Forelimb muscle (tissue), 1 donor: Measurements from ENCODE around the gene MPV17L2. TPM values are rescaled to one million over a fixed set of nuclear protein-coding genes. Genes with fewer than 3 reads are reported as not detected.

Source experiments
- DNase-seq: peaks from one replicate; pipeline ENCODE4 v3.0.0-alpha.2; 2013; ENCODE audit warnings: low read depth
- polyA plus RNA-seq: library from polyadenylated mRNA; unstranded; fragments of 120-200 nt; gene quantifications from one replicate; pipeline ENCODE4 v1.2.1, GENCODE V29; 2013; ENCODE audit not compliant: insufficient read length

The MPV17L2 gene
- polyA plus RNA-seq, 1 donor = 6.2 TPM

DNA sequence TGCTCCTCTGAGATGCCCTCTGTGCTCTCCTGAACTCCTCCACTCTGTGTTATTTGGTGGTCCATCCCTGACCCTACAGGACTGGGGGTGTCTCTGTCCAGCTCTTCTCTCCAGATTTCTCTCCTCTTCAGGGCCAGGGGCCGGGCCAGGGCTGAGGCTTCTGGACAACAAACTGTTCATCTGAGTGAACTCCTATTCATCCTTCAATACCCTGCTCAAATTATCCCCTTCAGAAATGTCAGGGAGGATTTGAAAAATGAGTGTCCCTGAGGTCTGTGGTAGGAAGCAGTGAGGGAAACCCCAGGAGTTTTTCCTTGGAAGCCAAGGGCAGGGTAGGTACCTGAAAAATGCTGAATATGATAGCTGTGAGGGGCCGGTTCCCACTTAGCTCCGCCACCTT is 25.6 kb downstream of the MPV17L2 start:
- no peak for DNase-seq

DNA sequence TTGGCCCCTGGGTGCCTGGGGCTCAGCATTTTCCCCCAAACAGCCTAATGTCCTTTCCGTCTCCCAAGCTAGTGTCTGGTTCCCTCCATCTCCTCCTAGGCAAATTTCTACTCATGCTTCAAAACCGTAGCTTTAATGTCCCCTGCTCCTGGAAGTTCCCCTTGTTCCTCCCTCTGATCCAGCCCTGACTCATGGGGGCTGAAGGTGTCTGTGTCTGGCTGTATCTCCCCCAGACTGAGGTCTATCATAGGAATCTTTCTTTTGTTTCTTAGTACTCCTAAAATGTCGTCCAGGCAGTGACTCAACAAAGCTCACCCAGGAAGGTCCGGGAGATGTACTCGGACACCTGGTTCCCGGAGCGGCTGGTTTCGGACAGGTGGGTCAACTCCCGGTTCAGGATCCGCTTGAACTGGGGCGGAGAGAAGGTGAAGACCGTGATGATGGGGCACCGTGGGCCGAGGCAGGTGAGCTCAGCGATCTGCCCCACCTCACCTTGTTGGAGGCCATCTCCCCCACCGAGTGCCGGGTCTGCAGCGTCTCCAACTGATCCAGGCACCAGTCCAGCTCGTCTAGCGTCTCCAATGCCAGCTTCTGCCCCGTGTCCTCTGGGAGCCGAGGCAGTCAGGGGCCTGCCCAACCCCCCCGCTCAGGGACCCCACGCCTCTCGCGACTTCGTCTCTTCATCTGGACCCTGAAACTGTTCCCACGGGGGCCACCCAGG is 27.1 kb downstream of the MPV17L2 start:
- no peak for DNase-seq

DNA sequence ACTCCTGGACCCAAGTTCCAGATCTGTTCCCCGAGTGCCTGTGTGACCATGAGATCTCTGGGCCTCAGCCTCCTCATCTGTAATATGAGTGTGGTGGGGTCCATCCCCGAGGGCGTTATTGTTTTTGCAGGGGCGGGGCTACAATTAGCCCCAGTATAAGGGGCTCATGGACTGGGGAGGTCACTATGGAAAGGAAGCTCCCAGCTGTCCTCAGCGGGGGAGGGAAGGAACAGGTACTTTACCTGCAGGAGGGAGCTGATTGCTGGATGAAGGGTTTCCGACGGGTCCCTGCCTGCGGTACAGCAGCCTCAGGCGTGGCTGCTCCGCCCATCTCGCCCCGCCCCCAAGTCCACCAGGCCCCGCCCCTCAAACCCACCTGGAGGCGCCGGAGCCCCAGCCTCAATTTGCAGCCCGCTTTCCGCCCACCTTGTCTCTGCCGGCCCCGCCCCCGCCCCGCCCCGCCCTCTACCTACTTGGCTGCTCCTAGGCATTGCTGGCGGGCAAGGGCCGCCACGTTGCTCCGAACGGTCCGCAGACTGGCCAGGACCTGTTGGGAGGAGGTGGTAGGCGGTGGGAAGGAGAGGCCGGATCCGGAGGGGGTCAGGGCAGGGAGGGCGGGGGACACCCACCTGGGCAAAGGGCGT is 27.7 kb downstream of the MPV17L2 start:
- DNase-seq = no peak

DNA sequence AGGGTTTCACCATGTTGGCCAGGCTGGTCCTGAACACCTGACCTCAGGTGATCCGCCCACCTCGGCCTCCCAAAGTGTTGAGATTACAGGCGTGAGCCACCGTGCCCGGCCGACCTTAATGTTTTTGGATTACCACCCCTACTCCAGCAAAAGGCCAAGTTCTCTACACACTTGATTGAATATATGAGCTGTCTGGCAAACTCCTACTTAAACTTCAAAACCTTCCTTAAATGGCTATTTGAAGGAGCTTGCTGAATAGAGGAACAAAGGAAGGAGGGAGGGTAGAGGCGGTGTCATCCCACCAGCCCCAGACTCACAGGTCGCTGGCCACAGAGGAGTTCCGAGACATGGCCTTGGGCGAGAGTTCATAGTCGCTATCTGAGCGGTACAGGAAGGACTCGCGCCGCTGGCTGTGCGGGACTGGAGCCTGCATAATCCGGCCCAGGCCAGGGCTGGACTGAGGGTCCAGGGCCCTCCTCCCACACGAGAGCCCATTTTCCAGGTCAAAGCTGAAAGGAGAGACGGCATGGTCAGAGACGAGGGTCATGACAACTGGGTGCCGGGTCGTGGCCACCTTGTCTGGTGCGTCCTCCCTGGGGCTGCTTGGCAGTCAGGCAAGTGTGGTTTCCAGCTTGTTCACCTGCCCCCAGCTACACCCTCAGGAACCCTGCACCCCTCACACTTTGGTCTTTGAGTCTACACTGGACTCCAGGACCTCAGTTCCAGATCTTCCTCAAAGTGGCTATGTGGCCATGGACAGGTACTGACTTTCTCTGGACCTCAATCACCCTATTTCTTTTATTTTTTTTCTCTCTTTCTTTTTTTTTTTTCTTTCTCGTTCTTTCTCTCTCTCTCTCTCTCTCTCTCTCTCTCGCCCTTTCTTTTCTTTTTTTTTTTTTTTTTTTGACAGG is 29.1 kb downstream of the MPV17L2 start:
- DNase-seq = no peak

DNA sequence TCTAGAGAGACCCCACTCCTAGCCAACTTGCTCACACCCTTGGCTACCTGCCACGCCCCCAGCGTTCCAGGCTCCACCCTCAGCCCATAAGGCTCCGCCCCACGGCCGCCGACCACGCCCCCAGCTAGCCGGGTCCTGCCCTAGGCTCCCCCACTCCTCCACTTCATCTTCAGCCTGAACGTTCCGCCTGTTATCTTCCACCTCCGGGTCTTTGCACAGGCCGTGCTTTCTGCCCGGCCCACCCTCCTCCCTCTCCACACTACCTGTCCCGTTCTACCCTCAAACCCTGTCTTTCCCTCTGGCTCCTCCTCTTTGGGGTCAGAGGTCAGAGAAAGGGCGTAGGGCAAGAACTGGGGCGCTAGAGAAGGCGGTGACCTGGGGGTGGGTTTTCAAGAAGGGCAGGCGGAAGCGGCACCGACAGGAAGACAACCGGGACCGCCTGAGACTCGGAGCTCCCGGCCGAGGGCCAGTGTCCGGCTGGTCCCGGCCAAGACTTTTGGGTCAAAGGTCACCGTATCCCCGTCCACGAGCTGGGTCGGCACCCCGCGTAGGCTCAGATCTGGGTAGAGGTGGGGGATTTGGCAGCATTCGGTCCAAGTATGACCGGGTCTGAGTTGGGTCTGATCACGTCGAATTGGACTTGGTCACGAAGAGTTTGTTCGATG is 31.0 kb downstream of the MPV17L2 start:
- DNase-seq = no peak

DNA sequence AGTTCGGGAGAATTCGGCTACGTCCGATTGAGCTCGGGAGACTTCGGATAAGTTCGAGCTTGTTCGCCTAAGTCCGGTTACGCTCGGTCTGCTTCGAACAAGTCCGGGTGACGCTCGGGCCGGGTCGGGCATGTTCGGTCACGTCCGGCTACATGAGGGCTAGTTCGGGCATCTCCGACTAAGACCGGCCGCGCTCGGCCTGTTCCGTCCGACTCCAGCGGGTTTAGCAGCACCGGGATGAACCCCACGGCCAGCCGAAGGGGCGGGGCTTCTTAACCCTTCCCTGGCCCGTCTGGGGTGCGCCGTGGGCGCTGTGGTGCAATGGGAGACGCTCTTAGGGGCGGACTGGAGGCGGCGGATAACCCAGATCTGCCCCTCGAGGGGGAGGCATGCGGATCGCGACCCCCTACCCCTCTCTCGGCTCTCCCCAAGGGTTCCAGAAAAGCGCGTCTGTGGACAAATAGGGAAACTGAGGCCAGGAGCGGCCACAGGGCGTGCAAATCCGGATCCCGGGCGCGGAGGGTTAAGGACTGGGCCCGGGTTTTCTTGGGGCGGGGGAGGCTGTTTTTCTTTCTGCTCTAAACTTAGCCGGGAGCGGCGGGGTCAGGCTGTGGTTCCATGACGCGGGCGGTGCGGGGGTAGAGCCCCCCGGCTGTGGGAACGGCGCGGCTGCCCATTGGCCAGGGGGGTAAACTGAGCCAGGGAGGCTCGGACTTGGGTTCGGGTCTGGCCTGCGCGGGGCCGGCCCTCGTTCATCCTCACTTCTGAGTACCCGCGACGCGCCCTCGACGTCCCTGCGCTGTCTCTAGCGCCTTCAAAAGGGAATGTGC is 31.7 kb downstream of the MPV17L2 start:
- peak; percentile 93 for DNase-seq

DNA sequence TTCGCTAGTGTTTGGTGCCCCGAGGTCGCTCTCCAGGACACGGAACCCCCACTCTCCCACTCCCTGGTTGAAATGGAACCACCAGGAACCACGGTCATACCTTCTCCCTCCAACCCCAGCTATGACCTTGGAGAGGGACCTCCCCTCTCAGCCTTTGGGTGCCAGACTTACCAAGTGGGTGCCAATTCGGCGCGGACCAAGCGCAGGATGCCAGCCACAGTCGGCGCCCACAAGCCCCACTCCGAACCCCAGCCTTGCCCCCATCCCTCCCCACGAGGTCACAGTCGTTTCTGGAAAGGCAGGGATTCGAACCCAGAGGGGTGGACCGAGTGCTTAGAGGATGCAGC is 32.3 kb downstream of the MPV17L2 start:
- DNase-seq = no peak

DNA sequence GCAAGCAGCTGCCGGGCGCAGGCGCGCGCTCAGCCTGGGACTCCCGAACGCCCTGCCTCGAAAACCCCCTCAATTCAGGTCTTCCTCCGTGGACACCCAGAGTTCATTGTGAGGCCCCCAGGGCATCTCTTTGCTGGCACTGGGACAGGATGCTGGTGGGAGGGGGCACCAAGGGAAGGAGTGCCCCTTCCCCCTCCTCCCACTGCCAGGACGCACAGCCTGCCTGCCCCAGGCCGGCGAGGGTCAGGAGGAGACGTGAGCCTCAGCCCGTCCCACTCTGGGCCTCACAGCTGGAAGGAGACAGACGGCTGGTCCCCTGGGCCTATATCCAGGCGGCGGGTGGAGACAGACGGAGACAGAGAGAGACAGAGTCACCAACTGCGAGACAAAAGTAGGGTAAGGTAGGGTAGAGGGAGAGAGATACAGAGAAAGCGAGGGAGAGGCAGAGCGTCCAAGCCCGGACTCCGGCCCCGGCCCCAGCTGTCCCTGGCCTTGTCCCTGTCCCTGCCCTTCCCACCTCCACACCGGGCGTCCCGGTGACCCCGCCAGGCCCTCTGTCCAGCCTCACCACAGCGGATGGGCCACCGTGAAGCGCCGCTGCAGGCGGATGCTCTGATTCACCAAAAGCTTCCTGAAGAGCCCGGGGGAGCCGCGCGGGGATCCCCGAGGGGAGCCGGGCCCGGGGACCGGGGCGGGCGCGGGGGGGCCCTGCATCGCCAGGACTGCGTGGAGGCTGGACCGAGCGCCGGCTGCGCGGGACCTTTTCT is 32.9 kb downstream of the MPV17L2 start, which contains the start of gene PDE4C:
Gene PDE4C (minus strand): TSS at position 737 of the 767 bp plus-strand sequence. CDS start 23 bp downstream, at position 714.
- no peak for DNase-seq

DNA sequence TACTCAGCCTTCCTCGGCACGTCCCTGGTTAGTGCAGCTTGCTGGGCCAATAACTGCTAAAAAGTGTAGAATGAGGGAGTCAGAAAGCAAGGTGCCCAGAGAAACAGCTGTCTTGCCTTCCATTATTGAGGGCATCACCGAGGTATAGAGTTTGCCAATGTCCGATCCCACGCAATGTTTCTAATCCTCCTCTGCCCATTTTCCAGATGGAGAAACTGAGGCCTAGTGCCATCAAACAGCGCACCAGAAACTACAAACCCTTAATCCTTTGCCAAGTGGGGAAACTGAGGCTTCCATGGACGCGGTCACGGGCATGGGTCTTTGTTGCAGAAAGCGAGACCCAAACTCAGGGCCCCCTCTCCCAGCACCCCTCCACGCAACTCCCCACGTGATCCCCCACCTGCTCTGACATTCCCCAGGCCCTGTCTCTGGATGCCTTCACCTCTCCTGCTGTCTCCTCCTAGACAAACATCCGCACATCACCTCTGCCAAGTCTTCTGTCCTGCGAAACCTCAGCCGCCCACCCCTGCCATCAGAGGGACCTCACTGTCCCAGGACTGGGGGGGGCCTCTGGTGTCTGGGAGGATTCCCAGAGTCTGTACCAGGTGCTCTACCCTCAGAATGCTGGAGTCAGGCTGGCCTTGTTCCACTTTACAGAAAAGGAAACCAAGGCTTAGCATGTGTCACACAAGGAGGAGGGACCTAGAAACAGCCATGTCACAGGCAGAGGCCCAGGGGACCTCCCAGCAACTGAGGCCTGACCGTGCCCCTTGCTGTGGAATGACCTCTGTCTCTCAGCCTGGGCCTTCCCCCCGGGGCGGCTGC is 34.1 kb downstream of the MPV17L2 start:
- no peak for DNase-seq

DNA sequence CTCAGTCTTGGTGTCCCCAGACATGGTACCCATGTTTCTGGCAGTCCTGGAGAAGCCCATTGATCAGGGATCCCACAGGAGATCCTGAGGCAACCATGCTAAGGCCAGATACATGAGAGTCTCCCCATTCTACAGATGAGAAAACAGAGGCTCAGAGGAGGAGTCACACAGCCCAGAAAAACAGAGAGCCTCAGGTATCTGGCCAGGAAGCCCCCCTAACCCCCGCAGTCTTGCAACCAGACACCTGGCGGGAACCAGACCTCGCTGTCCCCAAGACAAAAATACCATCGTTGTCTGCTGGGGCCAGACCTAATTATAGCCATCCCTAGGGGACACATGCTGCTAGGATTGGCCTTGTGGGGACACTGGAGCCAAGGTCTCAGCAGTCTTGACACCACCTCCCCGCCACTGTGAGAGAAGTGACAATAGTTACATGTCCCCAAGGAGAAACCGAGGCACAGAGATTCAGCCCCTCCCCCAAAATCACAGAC is 34.8 kb downstream of the MPV17L2 start:
- no peak for DNase-seq

DNA sequence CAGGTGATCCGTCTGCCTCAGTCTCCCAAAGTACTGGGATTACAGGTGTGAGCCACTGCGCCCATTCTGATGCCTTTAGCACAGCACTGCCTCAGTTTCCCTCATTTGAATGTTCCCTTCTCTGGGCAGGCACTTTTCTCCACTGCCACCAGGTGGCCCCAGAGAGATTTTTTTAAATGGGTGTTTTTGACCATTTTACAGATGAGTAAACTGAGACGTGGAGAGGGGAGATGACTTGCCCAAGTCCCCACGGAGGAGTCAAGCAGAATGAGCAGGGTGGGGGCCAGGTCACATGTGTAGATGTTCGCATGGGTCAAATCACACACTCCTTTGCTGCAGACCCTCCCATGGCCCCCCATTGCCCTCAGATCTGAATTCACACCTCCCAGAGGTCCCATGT is 36.5 kb downstream of the MPV17L2 start:
- no peak for DNase-seq

DNA sequence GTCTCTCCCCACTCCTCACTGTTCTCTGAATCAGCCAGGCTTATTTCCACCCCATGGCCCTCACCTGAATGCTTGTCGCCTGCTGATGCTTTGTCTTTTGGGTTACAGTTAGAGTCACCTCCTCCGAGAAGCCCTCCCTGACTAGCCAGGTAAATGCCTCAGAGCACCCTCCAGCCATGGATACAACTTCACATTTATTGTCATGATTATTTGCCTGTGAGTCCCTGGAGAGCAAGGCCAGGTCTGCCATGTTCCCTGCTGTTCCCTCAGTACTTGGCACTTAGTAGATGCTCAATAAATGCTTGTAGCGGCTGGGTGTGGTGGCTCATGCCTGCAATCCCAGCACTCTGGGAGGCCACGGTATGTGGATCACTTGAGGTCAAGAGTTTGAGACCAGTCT is 36.9 kb downstream of the MPV17L2 start:
- no peak for DNase-seq

DNA sequence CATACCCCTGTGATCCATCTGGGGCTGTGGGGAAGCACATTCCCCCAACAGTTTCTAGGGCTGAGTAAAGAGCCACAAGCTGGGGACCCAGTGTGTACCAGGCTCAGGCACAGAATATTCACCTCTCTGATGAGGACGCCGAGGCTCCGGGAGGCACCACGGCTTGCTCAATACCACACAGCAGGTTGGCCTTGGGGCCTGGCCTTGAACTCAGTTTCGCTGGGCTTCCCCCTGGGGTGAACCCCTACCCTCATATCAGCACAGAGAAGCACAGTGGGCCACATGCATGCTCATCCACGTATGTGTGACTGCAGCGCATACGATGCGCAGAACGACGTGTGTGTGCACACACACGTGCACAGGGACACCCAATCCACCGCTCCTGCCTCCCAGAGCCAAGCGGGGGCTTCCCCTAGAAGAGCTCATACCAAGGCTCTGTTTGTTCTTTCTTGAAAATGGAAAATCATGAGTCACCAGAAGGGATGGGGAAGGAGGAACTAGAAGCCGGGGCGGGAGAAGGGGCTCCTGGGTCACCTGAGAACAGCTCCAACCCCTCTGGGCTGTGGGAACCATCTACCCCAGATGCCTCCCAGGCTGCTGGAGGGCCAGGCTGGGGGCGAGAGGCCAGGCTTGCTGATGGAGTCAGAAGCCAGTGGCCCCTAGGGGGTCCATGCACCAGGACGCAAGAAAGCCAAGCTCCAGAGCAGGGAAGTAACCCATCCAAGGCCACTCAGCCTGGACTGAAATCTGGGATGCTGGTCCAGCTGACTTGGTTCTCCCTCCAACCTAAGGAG is 38.1 kb downstream of the MPV17L2 start:
- DNase-seq = no peak

DNA sequence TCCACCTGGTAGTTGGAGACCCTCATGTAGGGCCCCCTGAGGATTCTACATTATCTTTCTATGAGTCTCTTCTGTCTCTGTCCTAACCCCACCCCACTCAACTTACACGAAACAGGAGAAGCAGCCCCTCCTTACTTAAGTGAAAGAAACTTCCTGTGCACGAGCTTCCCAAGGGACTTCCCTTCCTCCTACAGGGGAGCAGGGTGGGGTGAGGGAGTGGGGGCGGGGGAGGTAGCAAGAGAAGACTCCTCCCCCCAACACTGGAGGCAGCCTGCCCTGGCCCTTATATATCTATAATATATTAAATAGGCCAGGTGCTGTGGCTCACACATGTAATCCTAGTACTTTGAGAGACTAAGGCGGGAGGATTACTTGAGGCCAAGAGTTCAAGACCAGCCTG is 38.8 kb downstream of the MPV17L2 start:
- no peak for DNase-seq

DNA sequence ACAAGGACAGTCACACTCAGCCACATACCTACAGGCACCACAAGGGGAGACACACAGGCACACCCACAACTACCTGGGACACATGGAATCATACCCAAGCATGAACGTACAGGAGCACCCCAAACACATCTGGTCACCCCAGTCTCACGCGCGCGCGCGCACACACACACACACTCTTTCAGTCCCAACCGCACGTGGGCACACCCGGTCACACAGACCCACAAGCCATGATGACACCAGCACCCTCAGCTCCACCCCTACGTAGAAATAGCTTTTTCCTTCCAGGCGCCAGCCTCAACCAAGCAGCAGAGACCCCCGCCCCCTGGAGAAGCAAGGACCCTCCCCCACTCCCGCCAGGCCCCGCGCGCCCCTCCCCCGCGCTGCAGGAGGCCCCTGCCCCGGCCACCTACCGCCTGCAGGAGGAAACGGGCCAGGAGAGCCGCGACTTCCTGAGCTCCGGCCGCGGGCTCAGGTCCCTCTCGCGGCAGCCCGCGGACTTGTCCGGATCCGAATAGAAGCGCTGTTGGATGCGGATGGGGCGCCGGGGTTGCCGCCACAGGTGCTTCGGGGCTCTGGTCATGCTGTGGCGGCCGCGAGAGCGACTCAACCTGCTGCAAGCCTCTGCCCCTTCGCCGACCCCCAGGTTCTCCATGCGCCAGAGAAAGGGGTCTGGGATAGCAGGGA is 39.7 kb downstream of the MPV17L2 start:
- no peak for DNase-seq

DNA sequence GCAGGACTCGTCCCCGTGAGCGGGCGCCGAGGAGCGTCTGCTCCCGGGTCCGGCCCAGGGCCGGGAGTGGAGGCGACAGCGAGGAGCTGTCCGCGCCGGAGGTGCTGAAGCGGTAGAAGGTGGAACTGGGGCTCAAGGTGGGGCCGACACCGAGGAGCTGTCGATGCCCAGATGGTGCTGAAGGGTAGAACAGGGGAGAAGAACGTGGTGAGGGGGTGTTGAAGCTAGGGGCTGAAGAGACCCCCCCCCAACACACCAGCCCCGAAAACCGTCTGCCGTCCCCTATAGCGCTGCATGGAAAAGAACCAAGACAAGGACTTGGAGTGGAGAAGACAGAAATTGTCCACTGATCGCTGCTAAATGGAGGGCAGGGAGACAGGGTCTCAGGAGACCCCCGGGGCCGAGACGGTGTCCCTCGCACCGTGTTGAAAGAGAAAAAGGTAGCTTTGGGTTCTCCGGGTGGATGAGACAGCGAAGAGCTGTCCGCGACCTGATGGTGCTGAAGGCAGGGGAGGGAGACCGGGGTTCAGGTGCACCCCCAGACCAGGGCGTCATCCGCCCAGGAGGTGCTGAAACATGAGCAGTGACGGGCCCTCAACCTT is 40.3 kb downstream of the MPV17L2 start:
- no peak for DNase-seq

DNA sequence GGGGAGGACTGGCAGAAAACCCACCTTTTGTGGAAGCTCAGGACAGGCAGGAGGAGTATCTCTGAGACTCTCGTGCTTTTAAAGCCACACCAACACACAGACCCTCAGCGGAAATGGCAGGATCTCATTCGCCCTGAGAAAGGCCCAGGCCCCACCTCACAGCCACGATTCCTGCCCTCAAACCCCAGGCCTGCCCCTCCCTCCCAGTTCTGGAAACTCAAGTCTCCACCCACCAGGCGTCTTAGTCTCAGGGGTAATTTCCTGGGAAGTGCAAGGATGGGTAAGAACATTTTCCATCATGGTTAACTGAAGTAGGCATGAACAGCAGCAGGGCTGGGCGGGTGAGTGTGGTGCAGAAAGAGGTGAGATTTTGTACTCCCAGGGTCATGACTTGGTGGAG is 41.2 kb downstream of the MPV17L2 start:
- DNase-seq = no peak
